Nephron (organoid): Measurements from ENCODE around the gene SZRD1.

Experiments
- H3K27ac Mint-ChIP-seq, 3 experiments: 2 replicates each; pipeline ENCODE4 v1.8.0; 2020; ENCODE audit warnings: mixed read lengths in 3 of 3, mild to moderate bottlenecking in 2 of 3, moderate library complexity in 1 of 3
- H3K27me3 Mint-ChIP-seq: 2 replicates; pipeline ENCODE4 v1.8.0; 2021; ENCODE audit warnings: low read depth, mild to moderate bottlenecking, moderate library complexity, mixed read lengths
- H3K36me3 Mint-ChIP-seq: 2 replicates; pipeline ENCODE4 v1.8.0; 2020; ENCODE audit warnings: low read depth, mixed read lengths
- H3K4me1 Mint-ChIP-seq: 2 replicates; pipeline ENCODE4 v1.8.0; 2020; ENCODE audit warnings: mixed read lengths
- H3K4me3 Mint-ChIP-seq, 3 experiments: 2 replicates each; pipeline ENCODE4 v1.8.0; 2020; ENCODE audit warnings: mild to moderate bottlenecking in 3 of 3, mixed read lengths in 3 of 3, moderate library complexity in 2 of 3
- H3K9me3 Mint-ChIP-seq: 2 replicates; pipeline ENCODE4 v1.8.0; 2020; ENCODE audit warnings: mixed read lengths
- CTCF ChIP-seq, 3 experiments: fragments of 200-600 bp; sonication (generic); IDR thresholded peaks; one replicate each; pipeline ENCODE4 v1.5.0; 2021; ENCODE audit warnings: antibody characterized with exemption in 3 of 3; ENCODE audit not compliant: unreplicated experiment in 3 of 3

The SZRD1 gene

GRCh38 chr1:16447641-16448040, 80.6 kb downstream of the SZRD1 start:
- no peak overlapping the region for H3K4me3 Mint-ChIP-seq
- no peaks in the 10 kb centered on the region for H3K27me3 Mint-ChIP-seq
- H3K27ac Mint-ChIP-seq, result no peak overlapping the region
- H3K36me3 Mint-ChIP-seq, result peaks cover 67% of the 10 kb centered on the region
- H3K9me3 Mint-ChIP-seq, result no peaks in the 10 kb centered on the region
- peaks cover 4% of the 10 kb centered on the region for H3K4me1 Mint-ChIP-seq
- TF ChIP-seq CTCF (IDR thresholded peaks at IDR 0.05; ENCODE audit: unreplicated experiment in 3 of 3), result no peak
